GM23338 (cell line): ENCODE measurements around the gene MTA3. TPM values are rescaled to one million over a fixed set of nuclear protein-coding genes. Genes with fewer than 3 reads are reported as not detected.

ENCODE experiments used
- ATAC-seq: fragments of 200-7000 bp; cut with Tn5 transposase; 3 replicates; pipeline ENCODE4 v1.9.1; 2020
- DNase-seq: peaks from one replicate; pipeline ENCODE4 v3.0.0-alpha.2; 2015; ENCODE audit warnings: low spot score
- H2AFZ ChIP-seq: fragments of 200-600 bp; sonication (generic); 2 replicates; pipeline ENCODE4 v1.8.0; 2016; ENCODE audit warnings: antibody characterized with exemption, mild to moderate bottlenecking, moderate library complexity
- H3F3A ChIP-seq: fragments of 200-600 bp; sonication (generic); replicated peaks from 2 replicates; pipeline ENCODE4 v1.8.0; 2017; ENCODE audit warnings: antibody characterized with exemption, mixed run types, low read depth
- H3K27ac ChIP-seq: fragments of 200-600 bp; sonication (generic); 2 replicates; pipeline ENCODE4 v1.6.1; 2016; ENCODE audit warnings: low read depth
- H3K27me3 ChIP-seq: fragments of 200-600 bp; sonication (generic); 2 replicates; pipeline ENCODE4 v1.8.0; 2016; ENCODE audit warnings: mild to moderate bottlenecking, mixed run types, moderate library complexity; ENCODE audit not compliant: insufficient read depth
- H3K36me3 ChIP-seq: fragments of 200-600 bp; sonication (generic); 2 replicates; pipeline ENCODE4 v1.8.0; 2016; ENCODE audit warnings: mild to moderate bottlenecking; ENCODE audit not compliant: insufficient read depth
- H3K4me1 ChIP-seq: fragments of 200-600 bp; sonication (generic); 2 replicates; pipeline ENCODE4 v1.8.0; 2016; ENCODE audit warnings: mild to moderate bottlenecking, moderate library complexity; ENCODE audit not compliant: insufficient read depth
- H3K4me2 ChIP-seq: fragments of 200-600 bp; sonication (generic); 2 replicates; pipeline ENCODE4 v1.7.1; 2017; ENCODE audit warnings: mixed run types
- H3K4me3 ChIP-seq: fragments of 200-600 bp; sonication (generic); 2 replicates; pipeline ENCODE4 v1.6.1; 2016; ENCODE audit warnings: mixed run types
- H3K79me2 ChIP-seq: fragments of 200-600 bp; sonication (generic); replicated peaks from 2 replicates; pipeline ENCODE4 v1.8.0; 2017; ENCODE audit warnings: mild to moderate bottlenecking; ENCODE audit not compliant: insufficient read depth
- H3K9me2 ChIP-seq: fragments of 200-600 bp; sonication (generic); 2 replicates; pipeline ENCODE4 v1.8.0; 2017; ENCODE audit not compliant: insufficient read depth
- H4K20me1 ChIP-seq: fragments of 200-600 bp; sonication (generic); replicated peaks from 2 replicates; pipeline ENCODE4 v1.8.0; 2017; ENCODE audit warnings: mild to moderate bottlenecking; ENCODE audit not compliant: insufficient read depth
- H3K27ac Mint-ChIP-seq: 2 replicates; pipeline ENCODE4 v1.8.0; 2020; ENCODE audit warnings: inconsistent platforms, mild to moderate bottlenecking, moderate library complexity, mixed read lengths
- H3K27me3 Mint-ChIP-seq: 3 replicates; pipeline ENCODE4 v1.8.0; 2022; ENCODE audit warnings: low read depth, mild to moderate bottlenecking, moderate library complexity, mixed read lengths, inconsistent platforms; ENCODE audit not compliant: insufficient read depth, poor library complexity
- H3K36me3 Mint-ChIP-seq: 3 replicates; pipeline ENCODE4 v1.8.0; 2021; ENCODE audit warnings: low read depth, mild to moderate bottlenecking, inconsistent platforms, moderate library complexity, mixed read lengths
- H3K4me1 Mint-ChIP-seq: 3 replicates; pipeline ENCODE4 v1.8.0; 2020; ENCODE audit warnings: mild to moderate bottlenecking, inconsistent platforms, mixed read lengths
- H3K4me3 Mint-ChIP-seq: 3 replicates; pipeline ENCODE4 v1.8.0; 2021; ENCODE audit warnings: moderate library complexity, mild to moderate bottlenecking, inconsistent platforms, mixed read lengths
- H3K9me3 Mint-ChIP-seq: 3 replicates; pipeline ENCODE4 v1.8.0; 2020; ENCODE audit warnings: moderate library complexity, mild to moderate bottlenecking, inconsistent platforms, mixed read lengths
- CREB1 ChIP-seq: fragments of 250-450 bp; sonication (Bioruptor Pico); IDR thresholded peaks from 2 replicates; pipeline ENCODE4 v1.5.0; 2020; ENCODE audit warnings: low read depth, mild to moderate bottlenecking, moderate library complexity
- JUNB ChIP-seq: IDR thresholded peaks from one replicate; pipeline ENCODE4 v1.6.1; 2016; ENCODE audit warnings: antibody characterized with exemption; ENCODE audit not compliant: unreplicated experiment
- STAT1 ChIP-seq: IDR thresholded peaks from one replicate; pipeline ENCODE4 v1.6.1; 2016; ENCODE audit warnings: antibody characterized with exemption; ENCODE audit not compliant: unreplicated experiment
- ZNF114 ChIP-seq: fragments of 250-450 bp; sonication (Bioruptor Pico); IDR thresholded peaks from 2 replicates; pipeline ENCODE4 v1.5.0; 2020; ENCODE audit warnings: mild to moderate bottlenecking, moderate library complexity
- polyA plus RNA-seq: library from polyadenylated mRNA; unstranded; fragments of >200 nt; fragmentation: Nextera tagmentation; extraction: Ambion mirVana; gene quantifications from 2 replicates; pipeline ENCODE4 v1.2.1, GENCODE V29; 2016
- total RNA-seq: library from RNA; depleted of rRNA; stranded (reverse); fragments of >200 nt; shearing (Covaris generic); gene quantifications from 2 replicates; pipeline ENCODE4 v1.2.3, GENCODE V29; 2014
- TF ChIP-seq, protein P1 (sequence below), 2 experiments: fragments of 200-600 bp in 1 of 2; sonication (generic) in 1 of 2; conservative IDR thresholded peaks; 2 replicates each; pipeline versions ENCODE4 v1.5.1 to v1.6.1; 2016 to 2017; ENCODE audit warnings: antibody characterized with exemption in 2 of 2, low read depth in 2 of 2, mild to moderate bottlenecking in 2 of 2, moderate library complexity in 1 of 2
- TF ChIP-seq, protein P2 (sequence below): IDR thresholded peaks from one replicate; pipeline ENCODE4 v1.6.1; 2018; ENCODE audit warnings: antibody characterized with exemption; ENCODE audit not compliant: unreplicated experiment

Gene MTA3
- total and polyA plus RNA-seq, 2 experiments from 2014 or later, result 162 to 208 TPM

DNA sequence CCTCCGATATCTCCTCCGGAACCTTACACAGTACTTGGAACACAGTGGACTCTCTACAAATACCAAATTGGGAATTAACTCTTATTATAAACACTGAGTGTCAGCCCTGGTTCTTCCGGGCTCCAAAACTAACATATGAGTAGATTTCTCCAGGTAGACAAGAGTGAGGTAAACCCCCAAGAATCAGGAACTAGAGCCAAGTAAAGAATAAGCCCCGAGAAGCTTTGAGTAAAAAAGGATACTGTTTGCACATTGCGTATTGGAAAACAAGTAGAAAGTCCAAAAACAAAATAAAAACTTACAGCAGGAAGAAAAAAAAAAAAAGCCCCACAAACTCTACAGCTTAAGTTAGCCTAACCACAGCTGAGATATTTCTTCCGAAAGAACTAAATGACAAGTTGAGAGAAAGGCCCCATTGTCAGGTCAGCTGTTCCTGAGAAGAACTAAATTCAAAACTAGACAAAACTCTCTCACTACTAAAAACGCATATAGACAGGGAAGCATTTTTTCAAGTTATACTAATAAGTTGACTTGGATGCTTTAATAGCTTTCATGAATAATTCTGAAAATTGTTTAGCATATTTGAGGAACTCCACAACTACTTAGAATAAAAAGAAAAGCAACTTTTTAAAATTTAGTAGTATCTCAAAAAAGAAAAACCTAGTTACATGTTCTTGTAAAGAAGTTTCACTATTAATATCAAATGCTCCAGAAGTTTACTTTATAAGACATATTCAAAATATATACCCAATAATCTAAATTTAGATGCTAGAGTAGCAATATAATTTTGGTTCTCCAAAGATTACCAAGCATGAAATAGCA lies 228.2 kb downstream of the MTA3 start:
- no peak overlapping the region for H3K4me3 ChIP-seq
- no peaks in the 10 kb centered on the region for H3K79me2 ChIP-seq
- Mint-ChIP-seq H3K4me3 (no peak overlapping the region), H3K9me3 (no peaks in the 10 kb centered on the region), H3K27me3 (peaks cover 16% of the 10 kb centered on the region), H3K36me3 (no peaks in the 10 kb centered on the region; the same call in 1 of the 3 replicates), H3K4me1 (peaks cover 31% of the 10 kb centered on the region), H3K27ac (no peak overlapping the region)
- DNase-seq, result no peak
- H3K27ac ChIP-seq, result no peak overlapping the region
- H4K20me1 ChIP-seq, result no peaks in the 10 kb centered on the region
- peaks cover 13% of the 10 kb centered on the region for H3F3A ChIP-seq
- H3K36me3 ChIP-seq, result no peaks in the 10 kb centered on the region
- ATAC-seq, result no peak
- H3K27me3 ChIP-seq, result peaks cover 24% of the 10 kb centered on the region
- no peak overlapping the region for H3K4me2 ChIP-seq
- no peak for TF ChIP-seq CREB1 (CRISPR knock-in tag)
- no peak for TF ChIP-seq JUNB
- no peak overlapping the region for H2AFZ ChIP-seq
- 0 out of 2 replicates have a peak, but pooled peaks cover under 1% of the 10 kb centered on the region for H3K9me2 ChIP-seq
- H3K4me1 ChIP-seq, result peaks cover 22% of the 10 kb centered on the region

DNA sequence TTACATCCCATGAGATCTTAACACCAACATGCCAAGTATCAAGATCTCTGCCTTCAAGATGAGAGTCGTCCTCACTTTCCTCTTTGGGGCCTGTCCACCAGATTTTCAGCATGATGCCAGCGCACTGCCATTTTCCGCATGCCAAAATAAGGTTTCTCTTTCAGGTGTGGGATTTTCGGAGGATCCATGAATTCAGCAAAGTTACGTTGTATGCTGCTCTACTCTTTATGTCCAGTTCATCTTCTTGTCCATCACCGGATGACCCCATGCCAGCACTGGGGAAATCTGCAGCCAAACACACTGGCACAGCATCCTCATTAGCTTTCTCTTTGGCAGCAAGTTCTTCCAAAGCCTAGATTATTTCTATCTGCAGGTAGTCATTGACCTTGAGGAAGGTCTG lies 228.8 kb downstream of the MTA3 start:
- H3K4me1 Mint-ChIP-seq, result peaks cover 28% of the 10 kb centered on the region
- no peak overlapping the region for H3K4me3 Mint-ChIP-seq
- TF ChIP-seq, protein P1, sequence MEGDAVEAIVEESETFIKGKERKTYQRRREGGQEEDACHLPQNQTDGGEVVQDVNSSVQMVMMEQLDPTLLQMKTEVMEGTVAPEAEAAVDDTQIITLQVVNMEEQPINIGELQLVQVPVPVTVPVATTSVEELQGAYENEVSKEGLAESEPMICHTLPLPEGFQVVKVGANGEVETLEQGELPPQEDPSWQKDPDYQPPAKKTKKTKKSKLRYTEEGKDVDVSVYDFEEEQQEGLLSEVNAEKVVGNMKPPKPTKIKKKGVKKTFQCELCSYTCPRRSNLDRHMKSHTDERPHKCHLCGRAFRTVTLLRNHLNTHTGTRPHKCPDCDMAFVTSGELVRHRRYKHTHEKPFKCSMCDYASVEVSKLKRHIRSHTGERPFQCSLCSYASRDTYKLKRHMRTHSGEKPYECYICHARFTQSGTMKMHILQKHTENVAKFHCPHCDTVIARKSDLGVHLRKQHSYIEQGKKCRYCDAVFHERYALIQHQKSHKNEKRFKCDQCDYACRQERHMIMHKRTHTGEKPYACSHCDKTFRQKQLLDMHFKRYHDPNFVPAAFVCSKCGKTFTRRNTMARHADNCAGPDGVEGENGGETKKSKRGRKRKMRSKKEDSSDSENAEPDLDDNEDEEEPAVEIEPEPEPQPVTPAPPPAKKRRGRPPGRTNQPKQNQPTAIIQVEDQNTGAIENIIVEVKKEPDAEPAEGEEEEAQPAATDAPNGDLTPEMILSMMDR (conservative IDR thresholded peaks at IDR 0.05; ENCODE audit: low read depth in 2 of 2), result no peak
- no peak for TF ChIP-seq STAT1
- TF ChIP-seq ZNF114 (CRISPR knock-in tag), result no peak
- peaks cover 11% of the 10 kb centered on the region for H3K27me3 Mint-ChIP-seq
- H3F3A ChIP-seq, result peaks cover 9% of the 10 kb centered on the region
- no peak overlapping the region for H3K27ac ChIP-seq
- H3K9me2 ChIP-seq, result no peaks in the 10 kb centered on the region
- peaks cover 18% of the 10 kb centered on the region for H3K27me3 ChIP-seq
- no peak overlapping the region for H3K4me3 ChIP-seq
- H3K79me2 ChIP-seq, result no peaks in the 10 kb centered on the region
- peaks cover 19% of the 10 kb centered on the region for H3K4me1 ChIP-seq
- no peaks in the 10 kb centered on the region for H3K36me3 ChIP-seq
- H3K36me3 Mint-ChIP-seq, result no peaks in the 10 kb centered on the region; the same call in 1 of the 3 replicates
- no peak overlapping the region for H3K27ac Mint-ChIP-seq
- no peaks in the 10 kb centered on the region for H3K9me3 Mint-ChIP-seq
- DNase-seq, result no peak
- no peak overlapping the region for H2AFZ ChIP-seq
- no peak overlapping the region for H3K4me2 ChIP-seq
- H4K20me1 ChIP-seq, result no peaks in the 10 kb centered on the region
- no peak for ATAC-seq

DNA sequence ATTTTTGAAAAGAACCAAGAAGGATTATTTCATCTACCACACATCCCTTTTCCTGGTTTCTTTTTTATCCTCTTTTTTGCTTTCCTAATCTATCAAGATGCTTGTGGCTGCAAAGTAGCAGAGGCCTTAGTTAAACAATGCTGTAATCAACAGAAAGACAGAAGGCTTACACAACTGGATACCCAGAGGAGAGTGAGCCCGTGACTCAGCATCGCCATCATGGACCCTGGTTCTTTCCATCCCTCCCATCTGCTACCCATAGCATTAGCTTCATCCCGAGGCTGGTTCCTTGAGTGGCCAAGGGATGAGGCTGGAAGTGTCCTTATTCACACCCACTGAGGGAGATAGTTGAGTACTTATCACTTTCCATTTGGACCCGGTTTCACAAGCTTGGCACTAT lies 231.4 kb downstream of the MTA3 start:
- no peak overlapping the region for H3K27ac ChIP-seq
- Mint-ChIP-seq H3K4me1 (peaks cover 11% of the 10 kb centered on the region), H3K36me3 (no peaks in the 10 kb centered on the region; the same call in 2 of the 3 replicates), H3K4me3 (no peak overlapping the region), H3K9me3 (no peaks in the 10 kb centered on the region), H3K27me3 (peaks cover 1% of the 10 kb centered on the region), H3K27ac (no peak overlapping the region)
- H3K4me3 ChIP-seq, result no peak overlapping the region
- no peaks in the 10 kb centered on the region for H4K20me1 ChIP-seq
- H3K27me3 ChIP-seq, result no peaks in the 10 kb centered on the region
- ATAC-seq (no peak), DNase-seq (no peak)
- no peak overlapping the region for H2AFZ ChIP-seq
- peaks cover 6% of the 10 kb centered on the region for H3K4me1 ChIP-seq
- H3F3A ChIP-seq, result no peaks in the 10 kb centered on the region
- no peaks in the 10 kb centered on the region for H3K36me3 ChIP-seq
- no peaks in the 10 kb centered on the region for H3K9me2 ChIP-seq
- no peak overlapping the region for H3K4me2 ChIP-seq
- H3K79me2 ChIP-seq, result no peaks in the 10 kb centered on the region
- TF ChIP-seq, protein P2, sequence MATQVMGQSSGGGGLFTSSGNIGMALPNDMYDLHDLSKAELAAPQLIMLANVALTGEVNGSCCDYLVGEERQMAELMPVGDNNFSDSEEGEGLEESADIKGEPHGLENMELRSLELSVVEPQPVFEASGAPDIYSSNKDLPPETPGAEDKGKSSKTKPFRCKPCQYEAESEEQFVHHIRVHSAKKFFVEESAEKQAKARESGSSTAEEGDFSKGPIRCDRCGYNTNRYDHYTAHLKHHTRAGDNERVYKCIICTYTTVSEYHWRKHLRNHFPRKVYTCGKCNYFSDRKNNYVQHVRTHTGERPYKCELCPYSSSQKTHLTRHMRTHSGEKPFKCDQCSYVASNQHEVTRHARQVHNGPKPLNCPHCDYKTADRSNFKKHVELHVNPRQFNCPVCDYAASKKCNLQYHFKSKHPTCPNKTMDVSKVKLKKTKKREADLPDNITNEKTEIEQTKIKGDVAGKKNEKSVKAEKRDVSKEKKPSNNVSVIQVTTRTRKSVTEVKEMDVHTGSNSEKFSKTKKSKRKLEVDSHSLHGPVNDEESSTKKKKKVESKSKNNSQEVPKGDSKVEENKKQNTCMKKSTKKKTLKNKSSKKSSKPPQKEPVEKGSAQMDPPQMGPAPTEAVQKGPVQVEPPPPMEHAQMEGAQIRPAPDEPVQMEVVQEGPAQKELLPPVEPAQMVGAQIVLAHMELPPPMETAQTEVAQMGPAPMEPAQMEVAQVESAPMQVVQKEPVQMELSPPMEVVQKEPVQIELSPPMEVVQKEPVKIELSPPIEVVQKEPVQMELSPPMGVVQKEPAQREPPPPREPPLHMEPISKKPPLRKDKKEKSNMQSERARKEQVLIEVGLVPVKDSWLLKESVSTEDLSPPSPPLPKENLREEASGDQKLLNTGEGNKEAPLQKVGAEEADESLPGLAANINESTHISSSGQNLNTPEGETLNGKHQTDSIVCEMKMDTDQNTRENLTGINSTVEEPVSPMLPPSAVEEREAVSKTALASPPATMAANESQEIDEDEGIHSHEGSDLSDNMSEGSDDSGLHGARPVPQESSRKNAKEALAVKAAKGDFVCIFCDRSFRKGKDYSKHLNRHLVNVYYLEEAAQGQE, result no peak
- TF ChIP-seq STAT1, result no peak
